Stimulated activated CD4-positive, alpha-beta T cell treated with anti-CD3 and anti-CD28 coated beads, Interleukin-12 subunit alpha, Interleukin-12 subunit beta, amount 100 ng/mL, for 4 hours (primary cell): ENCODE measurements around the gene MIX23.

Experiments used
- DNase-seq: peaks from one replicate; pipeline ENCODE4 v3.0.0-alpha.2; 2020

The MIX23 gene

GRCh38 chr3:122343654-122344053, 39.4 kb downstream of the MIX23 start:
- DNase-seq: no peak

- DNase-seq: no peak
Observed at GRCh38 chr3:122342803-122343202, 40.2 kb downstream of the MIX23 start.

GRCh38 chr3:122332551-122332950, 50.5 kb downstream of the MIX23 start:
- DNase-seq: no peak

- DNase-seq: no peak
Observed at GRCh38 chr3:122331886-122332285, 51.1 kb downstream of the MIX23 start.

GRCh38 chr3:122325769-122326168, 57.3 kb downstream of the MIX23 start:
- no peak for DNase-seq

- no peak for DNase-seq
Observed at GRCh38 chr3:122324871-122325323, 58.1 kb downstream of the MIX23 start, which contains the start of gene CSTA. CSTA (plus strand) TSS chr3:122325248; CDS start chr3:122325293, 45 bp downstream.

GRCh38 chr3:122322095-122323075, 60.6 kb downstream of the MIX23 start:
- DNase-seq: no peak

- DNase-seq: no peak
Observed at GRCh38 chr3:122318620-122319019, 64.4 kb downstream of the MIX23 start.

- no peak for DNase-seq
Observed at GRCh38 chr3:122316368-122316767, 66.7 kb downstream of the MIX23 start.

- no peak for DNase-seq
Observed at GRCh38 chr3:122315619-122316018, 67.4 kb downstream of the MIX23 start.

- DNase-seq: no peak
Observed at GRCh38 chr3:122314228-122314876, 68.7 kb downstream of the MIX23 start.

- DNase-seq: no peak
Observed at GRCh38 chr3:122313281-122313680, 69.8 kb downstream of the MIX23 start.

- no peak for DNase-seq
Observed at GRCh38 chr3:122312826-122313225, 70.2 kb downstream of the MIX23 start.

- DNase-seq: no peak
Observed at GRCh38 chr3:122310361-122310760, 72.7 kb downstream of the MIX23 start.
